Head of caudate nucleus (tissue), 42 donors: ENCODE measurements around the gene GALK1.

Experiments
- DNase-seq, 42 donors: peaks; one replicate each; pipeline versions ENCODE4 v3.0.0 to v3.0.0-alpha.2; 2020 to 2021; ENCODE audit warnings: mixed read lengths in 7 of 42
- intact Hi-C: fragments of 100-400 bp; cut with DNase I; formaldehyde crosslinking; loops from one replicate; pipeline ENCODE4 v1.15.0; 2022

GALK1 gene

GRCh38 chr17:75754378-75755204 is 10.4 kb downstream of the GALK1 start:
- DNase-seq: no peak
- intact Hi-C loops: loop anchor here (5.0 kb wide), 1 partner anchor 77 kb away; no protein-coding TSS in a partner anchor

DNA sequence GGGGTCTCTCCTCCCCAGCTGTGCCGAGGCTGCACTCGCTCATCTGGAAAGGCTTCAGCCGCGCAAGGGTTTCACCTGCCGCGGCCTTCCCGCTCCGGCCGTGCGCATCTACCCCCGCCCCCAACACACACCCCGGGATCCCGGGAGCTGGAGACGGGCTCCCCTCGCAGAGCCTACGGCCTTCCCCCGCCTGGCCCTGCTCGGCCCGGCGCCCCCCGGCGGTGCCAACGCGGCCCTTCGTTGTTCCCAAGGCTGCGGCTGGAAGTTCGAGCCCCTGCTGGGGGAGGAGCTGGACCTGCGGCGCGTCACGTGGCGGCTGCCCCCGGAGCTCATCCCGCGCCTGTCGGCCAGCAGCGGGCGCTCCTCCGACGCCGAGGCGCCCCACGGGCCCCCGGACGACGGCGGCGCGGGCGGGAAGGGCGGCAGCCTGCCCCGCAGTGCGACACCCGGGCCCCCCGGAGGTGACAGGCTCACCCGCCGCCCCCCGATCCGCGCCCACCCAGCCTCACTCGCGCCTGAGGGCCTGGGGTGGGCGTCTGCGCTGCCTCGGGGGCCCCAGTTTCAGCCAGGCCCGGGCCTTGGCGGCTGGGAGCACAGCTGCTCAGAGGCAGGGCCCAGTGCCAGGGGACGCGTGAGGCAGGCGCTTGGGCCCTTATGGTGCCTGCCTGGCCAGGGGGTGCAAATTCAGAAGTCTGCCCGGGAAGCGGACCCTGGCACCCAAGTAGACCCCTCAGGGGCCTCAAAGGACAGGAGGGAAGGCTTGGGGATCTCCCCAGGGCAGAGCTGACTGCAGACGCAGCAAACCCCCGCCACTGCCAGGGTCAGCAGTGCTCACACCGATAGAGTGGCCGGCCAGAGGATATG is 11.2 kb downstream of the GALK1 start:
- peak; percentile 36 to 89 (median 79) for DNase-seq
- intact Hi-C loops: loop anchor here (5.0 kb wide), 1 partner anchor 76 kb away; no protein-coding TSS in a partner anchor

DNA sequence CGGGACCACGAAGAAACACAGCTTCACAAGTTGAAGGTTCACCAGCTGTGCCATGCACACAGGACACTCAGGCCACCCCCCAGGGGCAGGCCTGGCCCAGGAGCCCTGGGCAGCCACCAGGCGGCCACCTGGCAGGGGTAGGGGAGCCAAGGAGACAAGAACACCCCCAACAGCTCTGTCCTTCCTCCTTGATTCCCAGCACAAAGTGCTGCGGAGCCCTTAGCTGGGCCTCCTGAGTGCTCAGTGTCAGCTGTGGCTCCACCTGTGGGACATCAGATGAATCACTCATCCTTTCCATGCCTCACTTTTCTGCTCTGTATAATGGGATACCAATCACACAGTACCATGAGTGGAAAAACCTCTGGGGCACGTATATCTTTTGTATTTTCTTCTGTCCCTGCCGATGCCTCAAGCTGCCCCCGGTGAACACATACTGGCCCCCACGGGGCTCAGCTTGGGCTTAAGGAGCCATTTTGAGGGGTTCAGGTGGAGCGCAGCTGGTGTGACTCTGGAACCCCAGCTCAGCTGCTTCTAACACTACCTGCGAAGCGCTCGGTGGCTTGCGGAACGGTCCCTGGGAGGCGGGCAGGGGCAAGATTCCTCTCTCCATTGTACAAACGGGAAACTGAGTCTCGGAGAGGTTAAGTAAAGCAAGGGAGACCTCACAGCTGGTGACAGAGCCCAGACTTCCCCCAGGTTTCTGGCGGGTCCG is 12.0 kb downstream of the GALK1 start:
- no peak for DNase-seq
- intact Hi-C loops: loop anchor here (5.0 kb wide), 1 partner anchor 76 kb away; no protein-coding TSS in a partner anchor

DNA sequence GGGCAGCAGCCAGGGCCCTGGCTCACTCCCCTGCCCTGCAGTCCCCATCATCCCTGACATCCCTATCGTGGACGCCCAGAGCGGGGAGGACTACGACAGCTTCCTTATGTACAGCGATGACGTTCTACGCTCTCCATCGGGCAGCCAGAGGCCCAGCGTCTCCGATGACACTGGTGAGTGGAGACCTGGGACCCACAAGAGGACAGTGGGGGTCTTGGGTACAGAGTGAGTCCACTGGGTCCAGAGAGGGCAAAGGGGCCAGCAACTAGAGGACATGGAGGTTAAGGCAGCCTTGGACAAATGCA is 12.6 kb downstream of the GALK1 start:
- intact Hi-C loops: loop anchor here (5.0 kb wide), 1 partner anchor 75 kb away; no protein-coding TSS in a partner anchor
- DNase-seq: no peak

DNA sequence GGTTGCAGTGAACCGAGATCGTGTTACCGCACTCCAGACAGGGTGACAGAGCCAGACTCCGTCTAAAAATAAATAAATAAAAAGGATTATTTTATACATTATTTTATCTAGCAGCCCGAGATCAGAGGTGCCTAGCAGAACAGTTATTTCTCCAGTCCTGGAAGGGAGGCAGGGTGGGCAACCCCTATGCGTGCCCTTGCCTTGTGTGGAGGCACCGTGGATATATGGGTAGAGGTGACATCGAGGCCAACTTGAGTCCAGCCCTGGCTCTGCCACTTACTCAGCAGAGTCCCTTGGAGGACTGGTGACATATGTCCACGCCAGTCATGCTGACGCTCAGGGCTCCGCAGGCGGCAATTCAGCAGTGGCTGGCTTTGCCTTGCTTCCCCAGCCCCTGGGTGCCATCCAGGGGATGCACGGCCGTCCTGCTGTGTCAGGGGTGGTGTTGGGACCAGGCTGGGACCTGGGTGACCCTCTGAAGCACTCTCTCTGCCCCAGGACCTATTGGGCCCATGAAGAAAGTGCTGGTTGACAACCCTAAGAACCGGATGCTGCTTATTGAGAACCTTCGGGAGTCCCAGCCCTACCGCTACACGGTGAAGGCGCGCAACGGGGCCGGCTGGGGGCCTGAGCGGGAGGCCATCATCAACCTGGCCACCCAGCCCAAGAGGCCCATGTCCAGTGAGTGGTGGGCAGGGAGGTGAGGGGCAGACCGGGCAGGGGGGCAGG is 13.2 kb downstream of the GALK1 start:
- intact Hi-C loops: loop anchor here (5.0 kb wide), 1 partner anchor 75 kb away; no protein-coding TSS in a partner anchor

DNA sequence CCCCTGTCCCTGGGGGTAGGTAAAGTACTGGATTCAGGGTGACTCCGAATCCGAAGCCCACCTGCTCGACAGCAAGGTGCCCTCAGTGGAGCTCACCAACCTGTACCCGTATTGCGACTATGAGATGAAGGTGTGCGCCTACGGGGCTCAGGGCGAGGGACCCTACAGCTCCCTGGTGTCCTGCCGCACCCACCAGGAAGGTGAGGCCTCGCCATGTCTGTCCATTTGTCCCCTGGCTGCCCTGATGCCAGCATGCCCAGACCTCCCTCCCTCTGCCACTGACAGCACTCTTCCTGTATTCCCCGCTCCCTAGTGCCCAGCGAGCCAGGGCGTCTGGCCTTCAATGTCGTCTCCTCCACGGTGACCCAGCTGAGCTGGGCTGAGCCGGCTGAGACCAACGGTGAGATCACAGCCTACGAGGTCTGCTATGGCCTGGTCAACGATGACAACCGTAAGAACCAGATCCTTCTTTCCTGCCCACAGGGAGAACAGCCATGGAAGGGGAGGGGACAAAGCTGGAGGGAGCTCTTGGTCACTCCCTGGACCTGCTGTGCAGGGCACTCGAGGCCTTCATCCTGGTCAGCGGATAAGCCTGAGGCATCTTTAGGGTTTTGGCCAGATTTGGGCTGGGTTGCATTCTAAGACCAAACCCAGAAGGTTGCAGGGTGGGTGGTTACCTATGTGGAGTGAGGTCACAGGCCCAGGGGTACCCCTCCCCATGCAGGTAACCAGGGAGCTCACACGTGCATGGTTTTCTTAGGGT is 14.2 kb downstream of the GALK1 start:
- intact Hi-C loops: loop anchor here (5.0 kb wide), 1 partner anchor 74 kb away; no protein-coding TSS in a partner anchor
- DNase-seq: no peak

More for the DNA sequence above, 13.2 kb downstream of the GALK1 start:
- DNase-seq: no peak

DNA sequence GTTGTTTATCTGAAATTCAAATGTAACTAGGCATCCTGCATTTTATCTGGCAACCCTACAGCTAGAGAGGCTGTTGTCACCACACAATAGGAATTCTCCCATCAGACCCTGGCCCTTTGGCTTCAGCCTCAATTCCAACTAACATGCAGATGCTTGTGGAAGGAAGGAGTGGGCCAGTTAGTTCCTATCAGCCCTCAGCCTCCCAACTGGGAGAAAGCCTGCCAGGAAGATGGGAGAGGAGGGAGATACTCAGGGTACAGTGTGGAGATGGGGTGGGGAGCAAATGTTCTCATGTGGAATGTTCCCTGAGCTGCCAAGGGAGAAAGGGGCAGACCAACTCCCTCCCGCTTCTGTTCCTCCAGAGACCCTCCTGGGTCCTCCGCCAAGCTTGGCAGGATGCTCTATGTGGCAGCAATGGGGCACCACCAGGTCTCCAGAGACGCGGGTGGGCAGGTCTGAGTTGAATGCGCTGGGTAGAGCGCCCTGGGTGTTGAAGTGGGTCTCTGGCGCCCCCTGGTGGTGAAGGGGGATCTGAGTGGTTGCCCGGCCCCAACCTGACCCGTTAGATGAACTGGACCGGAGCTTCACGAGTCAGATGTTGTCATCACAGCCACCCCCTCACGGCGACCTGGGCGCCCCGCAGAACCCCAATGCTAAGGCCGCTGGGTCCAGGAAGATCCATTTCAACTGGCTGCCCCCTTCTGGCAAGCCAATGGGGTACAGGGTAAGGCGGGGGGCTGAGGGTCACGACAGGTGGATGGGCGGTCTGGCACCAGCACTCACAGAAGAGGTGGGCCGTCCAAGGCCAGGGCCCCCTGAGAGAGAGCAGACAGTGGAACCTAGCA is 15.2 kb downstream of the GALK1 start:
- DNase-seq: peak; percentile 81 to 97 (median 91)
- intact Hi-C loops: loop anchor here (5.0 kb wide), 1 partner anchor 72 kb away; no protein-coding TSS in a partner anchor

- intact Hi-C loops: no loop called here
- DNase-seq: no peak
These were observed 16.3 kb downstream of the GALK1 start for GRCh38 chr17:75748706-75749105.

DNA sequence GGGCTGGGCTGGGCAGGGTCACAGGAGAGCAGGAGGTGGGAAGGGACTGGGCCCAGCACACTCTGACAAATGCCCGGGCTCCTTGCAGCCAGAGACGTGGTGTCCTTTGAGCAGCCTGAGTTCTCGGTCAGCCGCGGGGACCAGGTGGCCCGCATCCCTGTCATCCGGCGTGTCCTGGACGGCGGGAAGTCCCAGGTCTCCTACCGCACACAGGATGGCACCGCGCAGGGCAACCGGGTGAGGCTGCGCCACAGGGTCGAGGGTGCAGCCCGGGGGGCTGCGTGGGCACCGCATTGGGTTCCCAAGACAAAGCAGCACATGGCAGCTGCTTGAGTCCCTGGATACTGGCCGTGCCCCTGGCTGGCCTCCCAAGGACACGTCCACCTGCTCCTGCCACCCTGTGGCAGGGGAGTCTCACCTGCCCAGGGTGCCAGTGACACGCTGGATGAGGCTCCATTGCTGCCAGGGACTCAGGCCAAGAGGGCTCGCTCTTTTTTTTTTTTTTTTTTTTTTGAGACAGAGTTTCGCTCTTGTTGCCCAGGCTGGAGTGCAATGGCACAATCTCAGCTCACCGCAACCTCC is 21.3 kb downstream of the GALK1 start:
- no peak for DNase-seq
- intact Hi-C loops: no loop called here

GRCh38 chr17:75742337-75742736 is 22.7 kb downstream of the GALK1 start:
- intact Hi-C loops: no loop called here
- DNase-seq: no peak

DNA sequence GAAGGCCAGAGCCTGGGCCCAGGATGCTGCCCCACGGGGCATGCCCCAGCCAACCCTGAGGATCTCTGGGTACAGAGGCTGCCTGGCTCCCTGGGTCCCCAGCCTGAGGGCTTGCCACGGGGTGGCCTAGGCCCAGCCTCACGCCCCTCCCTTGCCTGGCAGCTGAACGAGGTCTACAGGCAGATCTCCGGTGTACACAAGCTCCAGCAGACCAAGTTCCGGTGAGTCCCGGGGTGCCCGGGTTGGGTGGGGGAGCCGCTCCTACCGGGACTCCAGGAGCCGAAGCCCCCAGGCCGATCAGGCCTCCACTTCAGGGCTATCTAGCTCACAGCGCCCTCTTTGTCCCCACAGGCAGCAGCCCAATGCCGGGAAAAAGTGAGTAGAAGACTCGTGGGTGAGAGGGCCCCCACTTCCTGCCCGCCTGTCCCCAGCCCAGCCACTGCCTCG is 24.3 kb downstream of the GALK1 start:
- intact Hi-C loops: no loop called here
- DNase-seq: no peak

DNA sequence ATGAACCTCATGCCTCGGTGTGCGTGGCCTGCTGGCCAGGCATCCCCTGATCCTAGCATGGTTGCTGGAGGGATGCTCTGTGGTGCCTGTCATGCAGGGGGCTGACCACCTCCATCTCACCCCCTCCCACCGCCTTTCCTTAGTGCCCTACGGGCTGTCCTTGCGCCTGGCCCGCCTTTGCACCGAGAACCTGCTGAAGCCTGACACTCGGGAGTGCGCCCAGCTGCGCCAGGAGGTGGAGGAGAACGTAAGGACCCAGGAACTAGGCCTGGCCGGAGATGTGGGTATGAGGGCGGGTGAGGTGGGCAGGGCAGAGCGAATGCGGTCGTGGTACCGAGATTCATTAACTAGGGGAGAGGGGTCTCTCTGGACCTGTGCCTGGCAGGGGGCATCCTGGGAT is 24.8 kb downstream of the GALK1 start:
- DNase-seq: no peak
- intact Hi-C loops: no loop called here

DNA sequence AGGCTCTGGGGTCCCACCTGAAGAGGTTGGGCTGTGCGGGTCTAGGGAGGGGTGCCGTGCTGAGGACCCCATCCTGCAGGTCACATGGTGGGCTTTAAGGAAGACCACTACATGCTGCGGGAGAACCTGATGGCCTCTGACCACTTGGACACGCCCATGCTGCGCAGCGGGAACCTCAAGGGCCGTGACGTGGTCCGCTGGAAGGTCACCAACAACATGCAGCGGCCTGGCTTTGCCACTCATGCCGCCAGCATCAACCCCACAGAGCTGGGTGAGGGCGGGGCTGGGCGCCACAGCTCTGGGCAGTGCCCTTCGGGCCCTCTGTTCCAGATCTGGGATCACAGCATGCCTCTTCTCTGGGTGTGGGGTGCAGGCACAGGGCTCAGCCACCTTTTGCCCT is 25.2 kb downstream of the GALK1 start:
- intact Hi-C loops: no loop called here
- DNase-seq: no peak

- DNase-seq: no peak
- intact Hi-C loops: no loop called here
These were observed 25.8 kb downstream of the GALK1 start for GRCh38 chr17:75739174-75739573.

DNA sequence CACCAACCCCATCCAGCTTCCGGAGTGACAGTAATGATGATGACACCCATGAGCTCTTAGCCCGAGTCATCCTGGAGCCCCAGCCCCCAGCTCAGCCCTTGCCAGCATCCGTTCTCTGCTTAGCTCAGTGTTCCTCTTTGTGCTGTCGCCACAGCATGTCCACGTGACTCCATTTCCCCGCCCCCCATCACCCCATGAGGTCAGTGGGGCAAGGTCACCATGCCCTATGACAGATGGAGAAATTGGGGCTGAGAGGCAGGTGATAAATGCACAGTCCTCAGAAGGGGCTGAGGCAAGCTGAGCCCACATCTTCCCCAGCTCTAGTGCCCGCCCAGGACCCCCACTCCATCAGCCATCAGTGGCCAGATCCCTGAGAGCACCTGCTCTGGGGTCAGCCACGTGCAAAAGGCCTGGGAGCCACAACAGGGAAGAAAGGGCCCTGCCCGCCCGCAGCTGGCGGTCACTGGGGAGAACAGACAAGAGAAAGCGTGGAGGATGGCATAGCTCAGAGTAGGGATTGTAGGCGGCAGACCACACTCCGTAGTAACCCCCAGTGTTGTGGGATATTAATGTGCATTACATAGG is 26.7 kb downstream of the GALK1 start:
- peak in 40 of 42 donors; percentile 11 to 87 (median 60) for DNase-seq
- intact Hi-C loops: no loop called here
